ENCODE results near the gene MEGF11. TPM values are rescaled to one million over a fixed set of nuclear protein-coding genes. Genes with fewer than 3 reads are reported as not detected.

MEGF11 gene
- total and polyA plus RNA-seq, 2 donors (not counting 1 experiment from before 2014, with no cell fraction given): under 0.01 TPM; not detected in 1

DNA sequence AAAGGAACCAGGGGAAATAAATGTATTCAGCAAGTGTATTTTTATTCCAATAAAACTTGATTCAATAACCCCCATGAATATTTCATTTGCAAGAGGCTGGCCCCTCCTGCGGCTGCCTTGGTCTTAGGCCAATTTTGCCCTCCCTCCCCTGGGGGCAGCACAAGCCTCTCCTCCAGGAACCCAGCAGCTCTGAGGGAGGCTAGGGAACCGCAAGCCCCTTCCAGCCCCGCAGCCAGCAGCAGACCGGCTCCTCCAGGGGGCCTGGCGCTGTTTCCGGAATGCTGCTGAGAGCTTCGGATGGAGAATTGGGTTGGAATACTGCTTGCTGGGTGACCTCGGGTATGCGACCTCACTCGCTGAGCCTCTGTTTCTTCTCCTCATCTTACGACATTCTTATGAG lies 234.2 kb downstream of the MEGF11 start:
- Histone ChIP-seq H3K27ac (ENCODE audit: insufficient read depth, low read length) (no peak overlapping the region), H3K79me2 (ENCODE audit: control insufficient read depth, insufficient read depth, low read length) (no peaks in the 10 kb centered on the region), H3K4me2 (ENCODE audit: extremely low read depth, insufficient read depth, low read length) (no peak overlapping the region), H2AFZ (ENCODE audit: low read length) (no peak overlapping the region), H3K4me1 (ENCODE audit: control insufficient read depth, extremely low read depth, insufficient read depth, low read length) (no peaks in the 10 kb centered on the region), H3K9me3 (ENCODE audit: control insufficient read depth, insufficient read depth, low read depth, low read length) (no peaks in the 10 kb centered on the region), H4K20me1 (ENCODE audit: control insufficient read depth, extremely low read depth, insufficient read depth, low read length) (no peaks in the 10 kb centered on the region), H3K36me3 (ENCODE audit: control insufficient read depth, insufficient read depth, low read length) (no peaks in the 10 kb centered on the region), H3K27me3 (ENCODE audit: control insufficient read depth, insufficient read depth, low read length) (no peaks in the 10 kb centered on the region), H3K9ac (ENCODE audit: insufficient read depth, low read length) (no peak overlapping the region), H3K4me3 (replicated peaks in 1 of 4; ENCODE audit: control extremely low read depth in 1 of 4, insufficient read depth in 1 of 4, low read depth in 3 of 4, low read length in 4 of 4) (no peak overlapping the region)
- no peak for TF ChIP-seq EZH2 (IDR thresholded peaks at IDR 0.05; ENCODE audit: low read length, missing control alignments)
- TF ChIP-seq, protein P1, sequence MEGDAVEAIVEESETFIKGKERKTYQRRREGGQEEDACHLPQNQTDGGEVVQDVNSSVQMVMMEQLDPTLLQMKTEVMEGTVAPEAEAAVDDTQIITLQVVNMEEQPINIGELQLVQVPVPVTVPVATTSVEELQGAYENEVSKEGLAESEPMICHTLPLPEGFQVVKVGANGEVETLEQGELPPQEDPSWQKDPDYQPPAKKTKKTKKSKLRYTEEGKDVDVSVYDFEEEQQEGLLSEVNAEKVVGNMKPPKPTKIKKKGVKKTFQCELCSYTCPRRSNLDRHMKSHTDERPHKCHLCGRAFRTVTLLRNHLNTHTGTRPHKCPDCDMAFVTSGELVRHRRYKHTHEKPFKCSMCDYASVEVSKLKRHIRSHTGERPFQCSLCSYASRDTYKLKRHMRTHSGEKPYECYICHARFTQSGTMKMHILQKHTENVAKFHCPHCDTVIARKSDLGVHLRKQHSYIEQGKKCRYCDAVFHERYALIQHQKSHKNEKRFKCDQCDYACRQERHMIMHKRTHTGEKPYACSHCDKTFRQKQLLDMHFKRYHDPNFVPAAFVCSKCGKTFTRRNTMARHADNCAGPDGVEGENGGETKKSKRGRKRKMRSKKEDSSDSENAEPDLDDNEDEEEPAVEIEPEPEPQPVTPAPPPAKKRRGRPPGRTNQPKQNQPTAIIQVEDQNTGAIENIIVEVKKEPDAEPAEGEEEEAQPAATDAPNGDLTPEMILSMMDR (conservative IDR thresholded peaks at IDR 0.05 in 1 of 2, IDR thresholded peaks at IDR 0.05 in 1 of 2; ENCODE audit: low read depth in 1 of 2, low read length in 2 of 2): no peak
- DNase-seq (ENCODE audit: low read depth in 2 of 2): no peak

DNA sequence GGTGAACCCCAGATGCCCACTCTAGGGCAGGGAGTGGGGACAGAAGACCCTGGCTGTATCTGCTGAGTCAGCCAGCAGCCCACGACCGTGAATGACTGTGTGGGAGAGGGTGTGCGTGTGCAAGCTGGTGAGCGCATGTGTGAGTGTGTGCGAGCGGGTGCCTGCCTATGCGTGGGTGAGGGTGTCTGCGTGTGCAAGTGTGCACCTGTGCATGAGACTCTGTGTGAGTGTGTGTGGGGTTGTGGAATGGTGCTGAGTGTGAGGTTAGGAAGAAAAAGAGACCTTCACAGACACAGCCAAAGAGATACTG lies 235.1 kb downstream of the MEGF11 start:
- no peak overlapping the region for H2AFZ ChIP-seq (ENCODE audit: low read length)
- no peaks in the 10 kb centered on the region for H3K27me3 ChIP-seq (ENCODE audit: control insufficient read depth, insufficient read depth, low read length)
- no peaks in the 10 kb centered on the region for H3K4me1 ChIP-seq (ENCODE audit: control insufficient read depth, extremely low read depth, insufficient read depth, low read length)
- H3K9ac ChIP-seq (ENCODE audit: insufficient read depth, low read length): no peak overlapping the region
- TF ChIP-seq, protein P1 (conservative IDR thresholded peaks at IDR 0.05 in 1 of 2, IDR thresholded peaks at IDR 0.05 in 1 of 2; ENCODE audit: low read depth in 1 of 2, low read length in 2 of 2): no peak
- TF ChIP-seq EZH2 (IDR thresholded peaks at IDR 0.05; ENCODE audit: low read length, missing control alignments): no peak
- H3K36me3 ChIP-seq (ENCODE audit: control insufficient read depth, insufficient read depth, low read length): no peaks in the 10 kb centered on the region
- no peak overlapping the region for H3K27ac ChIP-seq (ENCODE audit: insufficient read depth, low read length)
- DNase-seq (ENCODE audit: low read depth in 2 of 2): no peak
- H3K79me2 ChIP-seq (ENCODE audit: control insufficient read depth, insufficient read depth, low read length): no peaks in the 10 kb centered on the region
- H4K20me1 ChIP-seq (ENCODE audit: control insufficient read depth, extremely low read depth, insufficient read depth, low read length): no peaks in the 10 kb centered on the region
- no peak overlapping the region for H3K4me2 ChIP-seq (ENCODE audit: extremely low read depth, insufficient read depth, low read length)
- no peaks in the 10 kb centered on the region for H3K9me3 ChIP-seq (ENCODE audit: control insufficient read depth, insufficient read depth, low read depth, low read length)
- no peak overlapping the region for H3K4me3 ChIP-seq (replicated peaks in 1 of 4; ENCODE audit: control extremely low read depth in 1 of 4, insufficient read depth in 1 of 4, low read depth in 3 of 4, low read length in 4 of 4)

DNA sequence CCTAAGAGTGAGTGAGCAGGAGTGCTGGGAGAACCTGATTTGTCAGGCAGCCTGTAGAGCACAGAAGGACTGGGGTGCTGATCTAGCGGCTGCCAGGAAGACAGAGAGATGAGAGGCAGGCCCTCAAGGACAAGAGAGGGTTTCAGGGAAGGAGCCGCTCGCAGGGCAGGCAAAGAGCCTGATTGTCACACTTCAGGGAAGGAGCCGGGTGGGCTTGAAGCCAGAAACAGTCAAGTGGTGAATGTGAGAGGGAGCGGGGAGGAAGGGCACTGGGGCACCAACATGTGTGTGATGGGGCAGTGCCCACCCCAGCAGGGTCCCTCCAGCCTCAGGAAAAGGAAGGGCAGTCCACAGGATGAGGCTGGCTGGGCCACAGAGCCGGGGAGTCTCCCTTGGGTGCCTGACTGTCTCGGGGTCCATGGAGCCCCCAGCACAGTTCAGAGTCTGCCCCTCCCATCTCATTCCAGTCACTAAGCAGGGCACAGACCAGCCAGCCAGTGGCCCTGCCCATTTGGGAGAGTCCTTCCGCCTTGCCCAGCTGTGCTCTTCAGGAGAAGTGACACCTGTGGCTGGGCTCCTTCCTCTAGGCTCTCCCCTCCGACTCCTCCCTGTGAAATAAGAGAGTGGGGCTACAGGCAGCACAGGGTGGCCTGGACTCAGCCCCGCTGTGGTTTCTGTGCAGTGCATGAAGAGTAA lies 235.6 kb downstream of the MEGF11 start:
- H3K27me3 ChIP-seq (ENCODE audit: control insufficient read depth, insufficient read depth, low read length): no peaks in the 10 kb centered on the region
- no peak overlapping the region for H3K27ac ChIP-seq (ENCODE audit: insufficient read depth, low read length)
- no peaks in the 10 kb centered on the region for H3K79me2 ChIP-seq (ENCODE audit: control insufficient read depth, insufficient read depth, low read length)
- no peak overlapping the region for H3K4me3 ChIP-seq (replicated peaks in 1 of 4; ENCODE audit: control extremely low read depth in 1 of 4, insufficient read depth in 1 of 4, low read depth in 3 of 4, low read length in 4 of 4)
- no peaks in the 10 kb centered on the region for H3K4me1 ChIP-seq (ENCODE audit: control insufficient read depth, extremely low read depth, insufficient read depth, low read length)
- H3K36me3 ChIP-seq (ENCODE audit: control insufficient read depth, insufficient read depth, low read length): no peaks in the 10 kb centered on the region
- H3K9ac ChIP-seq (ENCODE audit: insufficient read depth, low read length): no peak overlapping the region
- no peaks in the 10 kb centered on the region for H4K20me1 ChIP-seq (ENCODE audit: control insufficient read depth, extremely low read depth, insufficient read depth, low read length)
- TF ChIP-seq, protein P1 (conservative IDR thresholded peaks at IDR 0.05 in 1 of 2, IDR thresholded peaks at IDR 0.05 in 1 of 2; ENCODE audit: low read depth in 1 of 2, low read length in 2 of 2): no peak
- no peak for TF ChIP-seq EZH2 (IDR thresholded peaks at IDR 0.05; ENCODE audit: low read length, missing control alignments)
- DNase-seq (ENCODE audit: low read depth in 2 of 2): no peak
- no peak overlapping the region for H2AFZ ChIP-seq (ENCODE audit: low read length)
- no peaks in the 10 kb centered on the region for H3K9me3 ChIP-seq (ENCODE audit: control insufficient read depth, insufficient read depth, low read depth, low read length)
- H3K4me2 ChIP-seq (ENCODE audit: extremely low read depth, insufficient read depth, low read length): no peak overlapping the region
